Adipose tissue (tissue), 3 donors: ENCODE results near the gene APC2. TPM values are rescaled to one million over a fixed set of nuclear protein-coding genes. Genes with fewer than 3 reads are reported as not detected.

Source experiments
- H3K27ac ChIP-seq: one replicate; pipeline ENCODE4 v1.5.1; 2013; ENCODE audit warnings: low read depth, low read length
- WGBS, 3 donors: extraction: QIAGEN DNeasy Blood & Tissue Kit; methylation state at CpG; one replicate each; pipeline ENCODE4 v1.1.7; 2013; 5-methylcytosine and 5-hydroxymethylcytosine counted together
- polyA plus RNA-seq, 3 donors: library from polyadenylated mRNA; stranded (reverse); fragments of 200-250 nt; gene quantifications; one replicate each; pipeline ENCODE4 v1.2.3, GENCODE V29; 2013
- donor health status: healthy with polysubstance abuse.
- donor health status: Bipolar disorder and iron deficiency.
- donor health status: healthy.

Gene APC2
- polyA plus RNA-seq, result under 1 TPM in 2 of 3 donors, not detected in 1; 0.06 TPM

DNA sequence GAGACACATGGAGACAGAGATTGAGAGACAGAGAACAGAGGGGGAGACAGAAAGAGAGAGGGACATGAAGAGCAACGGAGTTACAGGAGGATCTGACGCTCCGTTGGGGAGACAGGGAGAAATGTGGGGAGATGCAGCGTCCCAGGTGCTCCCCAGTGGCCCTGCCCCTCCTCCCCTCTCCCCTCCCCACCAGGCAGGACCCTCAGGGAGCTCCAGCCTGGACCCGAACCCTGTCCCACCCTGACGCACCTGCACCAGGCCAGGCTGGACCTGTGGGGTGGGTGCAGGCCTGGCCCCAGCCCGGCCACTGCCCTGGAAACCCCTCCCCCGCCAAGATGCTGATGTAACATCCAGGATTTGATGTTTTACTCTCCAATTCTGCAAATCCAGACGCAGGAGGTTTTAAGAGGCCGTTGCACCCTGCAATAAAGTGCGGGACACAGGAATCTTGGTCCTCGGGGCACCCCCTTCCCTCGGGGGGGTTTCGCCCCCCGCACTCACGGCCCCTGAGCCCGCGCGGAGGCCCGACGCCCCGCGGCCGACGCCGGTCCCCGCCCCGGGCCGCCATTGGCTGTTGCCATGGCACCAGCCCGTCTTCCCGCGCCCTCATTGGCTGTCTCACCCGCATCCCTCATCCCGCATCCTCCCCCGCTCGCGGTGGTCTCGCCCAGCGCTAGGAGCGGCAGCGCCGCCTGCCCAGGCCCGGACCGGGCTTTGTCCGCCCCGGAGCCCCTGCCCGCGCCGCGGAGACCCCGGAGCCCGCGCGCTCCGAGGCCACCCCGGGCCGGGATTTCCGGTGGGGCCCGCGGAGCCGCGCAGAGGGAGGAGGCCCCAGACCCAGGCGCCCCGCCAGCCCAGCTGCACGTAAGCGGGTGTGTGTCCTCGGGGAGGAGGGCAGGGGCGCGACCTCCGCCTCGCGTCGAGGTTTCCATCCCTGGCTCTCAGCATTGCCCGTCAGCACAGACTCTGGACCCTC lies at the start of gene APC2:
Gene APC2 (plus strand): TSS at position 655 of the 976 bp plus-strand sequence. CDS start 2,881 bp downstream, outside the sequence.
- WGBS, 3 donors, result 4 to 6% (median 5%) methylated on average over 65 to 74 of the region's 74 CpGs
- no peak within 1 kb of the TSS for H3K27ac ChIP-seq

DNA sequence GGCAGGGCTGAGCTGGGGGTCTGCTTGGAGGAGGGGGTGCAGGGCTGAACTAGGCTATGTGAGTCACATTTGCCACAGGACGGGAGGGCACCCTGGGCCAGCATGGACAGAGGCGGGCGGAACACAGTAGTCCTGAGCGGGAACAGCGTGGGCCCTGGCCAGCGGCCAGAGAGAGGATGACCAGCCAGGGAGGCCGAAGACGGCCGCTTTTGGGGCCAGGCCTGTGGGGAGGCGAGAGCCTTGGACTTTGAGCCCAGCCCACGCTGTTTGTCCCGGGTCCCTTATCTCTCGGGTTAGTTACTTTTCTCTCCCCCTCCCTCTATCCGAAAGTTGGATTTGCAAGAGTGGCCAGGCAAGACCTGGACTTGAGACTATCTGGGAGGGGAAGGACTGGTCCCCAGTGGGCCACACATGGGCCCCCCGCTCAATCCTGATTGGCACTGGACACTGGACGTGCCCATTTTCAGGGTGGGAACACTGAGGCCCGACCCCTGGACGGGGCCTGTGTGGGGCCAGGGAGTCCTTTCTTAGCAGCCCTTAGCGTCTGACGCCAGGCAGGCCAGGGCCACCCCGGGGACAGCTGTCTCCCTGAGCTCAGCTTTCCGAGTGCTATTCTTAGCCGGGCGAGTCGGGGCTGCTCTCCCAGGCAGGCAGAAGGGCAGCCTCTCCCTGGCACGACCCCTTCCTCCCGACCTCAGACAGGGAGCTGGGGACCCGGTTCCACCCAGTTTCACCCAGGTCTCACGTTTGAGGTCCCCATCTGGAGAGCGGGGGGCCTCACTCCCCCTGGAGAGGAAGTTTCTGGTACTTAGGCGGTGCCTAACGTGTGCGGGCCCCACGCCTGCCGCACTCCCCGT lies 49.4 kb upstream of the APC2 start:
- H3K27ac ChIP-seq, result no peak overlapping the region
- WGBS, 3 donors, result 7 to 28% (median 19%) methylated on average over 31 to 36 of the region's 36 CpGs

DNA sequence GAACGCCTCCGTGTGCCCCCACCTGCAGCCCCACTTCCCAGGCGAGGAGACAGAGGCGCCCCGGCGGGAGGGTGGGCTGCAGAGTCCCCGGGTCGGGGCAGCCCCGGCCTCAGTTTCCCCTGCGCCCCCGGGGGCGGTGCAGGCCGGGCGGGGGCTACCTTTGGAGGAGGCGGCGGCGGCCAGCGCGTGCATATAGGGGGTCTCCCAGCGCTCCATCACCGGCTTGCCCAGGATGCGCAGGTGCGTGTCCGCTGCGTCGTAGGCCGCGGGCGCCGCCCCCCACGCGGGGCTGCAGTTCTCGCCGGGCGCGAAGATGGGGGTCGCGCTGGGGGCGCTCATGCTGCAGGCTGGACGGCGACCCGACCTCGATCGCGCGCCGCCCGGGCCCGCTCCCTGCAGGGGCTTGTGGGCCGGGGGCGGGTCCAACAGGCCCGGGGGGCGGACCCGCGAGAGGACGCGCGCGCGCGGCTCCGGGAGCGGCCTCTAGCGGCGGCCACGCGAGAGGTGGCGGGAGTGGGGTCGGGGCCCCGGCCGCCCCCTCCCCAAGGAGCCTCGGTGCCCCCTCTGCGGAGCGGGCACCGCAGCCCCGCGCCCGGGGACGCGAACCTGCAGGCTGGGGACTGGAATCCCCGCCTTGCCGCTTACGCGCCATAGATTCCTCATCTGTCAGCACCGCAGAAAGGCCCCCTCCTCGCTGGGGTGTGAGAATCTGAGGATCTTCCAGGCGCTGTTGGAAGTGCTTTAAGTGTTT lies 48.6 kb upstream of the APC2 start, which contains the start of gene GAMT:
Gene GAMT (minus strand): TSS at position 405 of the 751 bp plus-strand sequence. CDS start 66 bp downstream, at position 339.
- 0 to 1% (median 0%) methylated on average over 60 to 87 of the region's 87 CpGs for WGBS, 3 donors

GRCh38 chr19:1401889-1402217 lies 48.1 kb upstream of the APC2 start:
- 42 to 64% (median 47%) methylated on average over 11 of the region's 11 CpGs for whole genome bisulfite sequencing, 3 donors
- no peak overlapping the region for H3K27ac ChIP-seq

More for the DNA sequence above, 48.6 kb upstream of the APC2 start, which contains the start of gene GAMT:
- H3K27ac ChIP-seq, result no peak within 1 kb of the TSS

- H3K27ac ChIP-seq, result no peak overlapping the region
- WGBS, 3 donors, result 45 to 60% (median 45%) methylated on average over 25 of the region's 25 CpGs
Measured at GRCh38 chr19:1402411-1403070, 47.4 kb upstream of the APC2 start.

- H3K27ac ChIP-seq, result no peak overlapping the region
- WGBS, 3 donors, result 0 to 1% (median 0%) methylated on average over 50 to 72 of the region's 72 CpGs
Measured at GRCh38 chr19:1406774-1407527, 43.0 kb upstream of the APC2 start.

- peak within 1 kb of the TSS; percentile 76 for H3K27ac ChIP-seq
- 0 to 1% (median 1%) methylated on average over 51 to 118 of the region's 121 CpGs for WGBS, 3 donors
Measured at GRCh38 chr19:1407528-1408299, 42.2 kb upstream of the APC2 start, which contains the start of gene DAZAP1. DAZAP1 (plus strand) TSS chr19:1407586; CDS start chr19:1407774, 188 bp downstream.

DNA sequence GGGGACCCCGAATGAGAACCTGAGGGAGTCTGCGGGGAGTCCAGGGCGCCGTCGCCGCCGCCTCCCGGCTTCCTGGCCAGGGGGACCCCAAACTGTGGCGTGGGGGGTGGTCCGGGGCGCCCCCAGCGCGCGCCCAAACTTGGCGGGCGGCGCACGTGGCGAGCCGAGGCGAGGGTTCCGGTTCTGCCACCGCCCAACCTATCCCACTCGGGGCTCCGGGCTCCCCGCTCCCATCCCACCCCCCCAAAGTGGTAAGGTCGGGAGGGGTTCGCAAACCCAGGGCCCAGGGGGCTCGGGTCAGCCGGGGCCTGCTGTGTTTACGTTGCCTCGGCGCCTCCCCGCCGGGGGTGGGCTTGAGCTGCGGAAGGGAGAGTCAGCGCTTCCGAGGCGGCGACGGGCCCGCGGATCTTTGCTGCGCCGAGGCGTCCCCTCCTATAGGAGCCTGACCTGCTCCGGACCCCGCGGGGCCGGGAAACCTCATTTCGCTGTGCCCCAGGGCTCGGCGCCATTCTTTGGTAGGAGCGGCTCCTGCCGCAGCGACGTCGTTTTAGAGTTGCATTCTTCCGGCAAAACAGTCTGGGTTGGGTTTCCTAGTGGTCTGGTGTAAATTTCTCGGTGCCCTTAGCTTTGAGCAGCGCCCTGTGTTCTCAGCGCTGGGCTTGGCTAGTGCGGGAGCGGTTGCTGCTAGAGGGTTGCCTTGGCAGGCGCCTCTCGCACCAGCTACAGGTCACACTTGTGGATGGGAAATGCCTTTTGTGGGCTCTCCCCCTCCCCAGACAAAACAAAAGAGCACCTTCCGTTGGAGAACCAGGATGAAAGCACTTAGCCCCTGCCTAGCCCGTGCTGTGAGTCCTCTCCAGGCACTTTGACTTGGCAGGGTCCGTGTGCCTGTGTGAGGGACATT lies 41.4 kb upstream of the APC2 start:
- WGBS, 3 donors, result 0% methylated on average over 69 of the region's 69 CpGs
- peak overlapping the region; percentile 76 for H3K27ac ChIP-seq

GRCh38 chr19:1409204-1410005 lies 40.5 kb upstream of the APC2 start:
- WGBS, 3 donors, result 38 to 59% (median 54%) methylated on average over 33 of the region's 33 CpGs
- H3K27ac ChIP-seq, result no peak overlapping the region

DNA sequence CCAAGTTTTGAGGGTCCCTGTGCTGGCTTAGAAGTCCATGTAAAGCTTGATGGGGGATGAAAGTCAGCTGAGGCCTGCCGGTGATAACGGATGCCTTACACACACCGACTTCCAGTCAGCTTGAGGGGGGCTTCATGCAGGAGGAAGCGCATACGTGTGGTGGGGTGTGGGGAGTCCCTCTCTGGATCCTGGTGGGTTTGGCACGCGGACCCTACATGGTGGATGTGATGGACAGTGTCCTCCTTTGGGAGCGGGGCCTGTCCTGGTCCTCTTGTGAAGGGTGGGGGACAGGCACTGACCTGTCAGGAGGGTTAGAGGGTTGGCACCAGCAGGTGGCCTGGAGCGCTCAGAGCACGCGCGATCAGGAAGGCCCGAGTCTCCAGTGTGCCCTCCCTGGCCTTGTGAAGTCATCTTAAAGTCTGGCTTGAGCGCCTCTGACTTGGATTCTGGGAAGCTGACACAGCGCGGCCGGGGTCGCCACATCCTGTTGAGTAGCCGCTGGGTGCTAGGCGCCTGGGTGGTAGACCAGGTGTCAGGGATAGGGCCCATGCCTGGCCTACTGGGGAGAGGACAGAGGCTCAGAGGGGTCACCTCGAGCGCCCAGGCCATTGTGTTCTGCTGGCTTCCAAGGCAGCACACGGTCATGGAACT lies 39.7 kb upstream of the APC2 start:
- H3K27ac ChIP-seq, result no peak overlapping the region
- WGBS, 3 donors, result 65 to 68% (median 67%) methylated on average over 23 of the region's 23 CpGs

DNA sequence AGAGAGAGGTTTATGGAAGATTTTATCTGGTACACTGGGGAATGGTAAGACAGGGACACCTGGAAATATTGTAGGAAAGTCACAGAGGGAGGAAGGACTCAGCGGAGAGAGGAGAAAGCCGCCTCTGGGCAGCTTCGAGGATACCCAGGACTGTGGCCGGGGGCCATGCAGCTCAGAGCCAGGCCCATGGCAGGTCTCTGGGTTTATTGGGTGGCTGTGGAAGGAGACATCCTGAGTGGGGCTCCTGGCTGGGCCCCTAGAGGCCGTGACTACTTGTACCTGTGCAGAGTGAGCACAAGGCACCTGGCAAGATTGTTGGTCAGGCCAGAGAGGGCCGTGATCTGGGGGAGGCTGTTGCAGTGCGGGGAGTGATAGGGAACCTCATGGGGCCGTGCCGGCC lies 39.1 kb upstream of the APC2 start:
- no peak overlapping the region for H3K27ac ChIP-seq

GRCh38 chr19:1411255-1412191 lies 38.4 kb upstream of the APC2 start:
- WGBS, 3 donors, result 66 to 73% (median 67%) methylated on average over 27 to 29 of the region's 29 CpGs

More for the DNA sequence above, 39.1 kb upstream of the APC2 start:
- 69 to 75% (median 72%) methylated on average over 9 of the region's 9 CpGs for WGBS, 3 donors

DNA sequence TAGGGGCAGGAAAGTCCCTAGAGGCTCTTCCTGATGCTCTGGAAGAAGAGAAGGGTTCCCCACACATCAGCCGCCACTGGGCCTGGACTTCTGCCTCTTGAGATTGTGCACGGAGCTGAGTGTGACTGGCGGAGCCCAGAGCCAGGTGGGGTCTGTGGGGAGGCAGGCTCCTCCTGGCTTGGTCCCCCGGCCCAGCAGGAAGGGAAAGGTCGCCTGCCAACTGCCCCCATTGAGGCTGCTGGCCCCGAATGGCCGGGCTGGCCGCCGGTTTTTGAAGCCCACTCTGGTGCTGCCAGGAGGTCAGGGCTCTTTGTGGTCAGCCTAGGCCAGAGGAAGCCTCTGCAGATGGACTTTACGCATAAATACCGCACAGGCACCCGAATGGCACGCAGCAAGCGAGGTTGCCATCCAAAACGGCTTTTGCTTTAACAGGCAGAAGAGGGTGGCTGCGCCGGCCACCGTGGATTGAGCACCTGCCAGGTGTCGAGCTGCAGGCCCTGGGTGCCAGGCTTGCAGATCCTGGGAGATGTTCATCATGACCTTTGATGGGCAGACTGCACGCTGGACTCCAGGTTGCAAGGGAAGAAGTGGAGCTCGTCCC lies 37.5 kb upstream of the APC2 start:
- no peak overlapping the region for H3K27ac ChIP-seq
- WGBS, 3 donors, result 68 to 78% (median 76%) methylated on average over 21 of the region's 21 CpGs

More at GRCh38 chr19:1411255-1412191, 38.4 kb upstream of the APC2 start:
- no peak overlapping the region for H3K27ac ChIP-seq
